Astrocyte (in vitro differentiated cells and primary cell): ENCODE measurements around the gene GRIK5.
"Not testable (repeated sequence)": the region's sequence is repeated elsewhere in the genome, so short reads cannot be mapped to it uniquely, and the experiment has no call there.

Source experiments
- EZH2 ChIP-seq: IDR thresholded peaks from 2 replicates; pipeline ENCODE4 v1.6.1; 2012; ENCODE audit warnings: mild to moderate bottlenecking, low read length, inconsistent platforms; ENCODE audit not compliant: insufficient read depth
- TF ChIP-seq, protein P1 (sequence below): IDR thresholded peaks from 2 replicates; pipeline ENCODE4 v1.5.1; 2011; ENCODE audit warnings: low read depth, mild to moderate bottlenecking, inconsistent platforms, low read length, moderate library complexity; ENCODE audit not compliant: insufficient read depth

DNA sequence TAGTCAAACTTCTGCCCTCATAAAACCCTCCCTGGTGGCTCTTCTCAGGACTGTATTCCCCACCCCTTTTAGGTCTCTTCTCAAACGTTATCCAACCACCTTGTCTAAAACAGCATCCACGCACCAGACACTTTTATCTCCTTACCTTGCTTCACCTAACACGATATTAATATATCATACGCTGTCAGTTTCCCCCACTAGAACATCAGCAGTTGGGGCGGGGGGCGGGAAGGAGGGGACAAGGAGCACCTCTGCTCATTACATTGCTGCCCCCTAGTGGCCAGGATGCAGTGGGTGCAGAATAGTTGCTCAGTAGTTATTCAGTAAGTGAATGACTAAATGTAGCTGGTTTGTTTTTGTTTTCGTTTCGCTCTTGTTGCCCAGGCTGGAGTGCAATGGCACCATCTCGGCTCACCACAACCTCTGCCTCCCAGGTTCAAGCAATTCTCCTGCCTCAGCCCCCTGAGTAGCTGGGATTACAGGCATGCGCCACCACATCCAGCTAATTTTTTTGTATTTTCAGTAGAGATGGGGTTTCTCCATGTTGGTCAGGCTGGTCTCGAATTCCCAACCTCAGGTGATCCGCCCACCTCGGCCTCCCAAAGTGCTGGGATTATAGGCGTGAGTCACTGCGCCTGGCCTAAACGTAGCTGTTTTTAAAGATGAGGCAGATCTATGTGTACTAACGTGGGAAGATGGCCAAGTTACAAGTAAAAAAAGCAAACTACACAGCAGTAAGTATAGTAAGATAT lies 35.2 kb downstream of the GRIK5 start:
- TF ChIP-seq, protein P1, sequence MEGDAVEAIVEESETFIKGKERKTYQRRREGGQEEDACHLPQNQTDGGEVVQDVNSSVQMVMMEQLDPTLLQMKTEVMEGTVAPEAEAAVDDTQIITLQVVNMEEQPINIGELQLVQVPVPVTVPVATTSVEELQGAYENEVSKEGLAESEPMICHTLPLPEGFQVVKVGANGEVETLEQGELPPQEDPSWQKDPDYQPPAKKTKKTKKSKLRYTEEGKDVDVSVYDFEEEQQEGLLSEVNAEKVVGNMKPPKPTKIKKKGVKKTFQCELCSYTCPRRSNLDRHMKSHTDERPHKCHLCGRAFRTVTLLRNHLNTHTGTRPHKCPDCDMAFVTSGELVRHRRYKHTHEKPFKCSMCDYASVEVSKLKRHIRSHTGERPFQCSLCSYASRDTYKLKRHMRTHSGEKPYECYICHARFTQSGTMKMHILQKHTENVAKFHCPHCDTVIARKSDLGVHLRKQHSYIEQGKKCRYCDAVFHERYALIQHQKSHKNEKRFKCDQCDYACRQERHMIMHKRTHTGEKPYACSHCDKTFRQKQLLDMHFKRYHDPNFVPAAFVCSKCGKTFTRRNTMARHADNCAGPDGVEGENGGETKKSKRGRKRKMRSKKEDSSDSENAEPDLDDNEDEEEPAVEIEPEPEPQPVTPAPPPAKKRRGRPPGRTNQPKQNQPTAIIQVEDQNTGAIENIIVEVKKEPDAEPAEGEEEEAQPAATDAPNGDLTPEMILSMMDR: peak; percentile 78
- not testable (repeated sequence) for TF ChIP-seq EZH2
